HL-60/S4 treated with phorbol 12-myristate 13-acetate at 8.2 ng/mL for 4 days and 3 days (cell line): ENCODE results near the gene PTRHD1.
"Not testable (repeated sequence)": the region's sequence is repeated elsewhere in the genome, so short reads cannot be mapped to it uniquely, and the experiment has no call there.

Experiments
- in situ Hi-C: fragments of 300-500 bp; cut with MboI; formaldehyde crosslinking; loops from 2 replicates; pipeline ENCODE4 v1.15.0; 2022; ENCODE audit warnings: low sequenced_read_pairs

Gene PTRHD1

GRCh38 chr2:24814516-24814915 lies 21.3 kb upstream of the PTRHD1 start:
- in situ Hi-C loops: no loop called here

- in situ Hi-C loops: no loop called here
Observed at GRCh38 chr2:24813691-24814137, 20.5 kb upstream of the PTRHD1 start.

DNA sequence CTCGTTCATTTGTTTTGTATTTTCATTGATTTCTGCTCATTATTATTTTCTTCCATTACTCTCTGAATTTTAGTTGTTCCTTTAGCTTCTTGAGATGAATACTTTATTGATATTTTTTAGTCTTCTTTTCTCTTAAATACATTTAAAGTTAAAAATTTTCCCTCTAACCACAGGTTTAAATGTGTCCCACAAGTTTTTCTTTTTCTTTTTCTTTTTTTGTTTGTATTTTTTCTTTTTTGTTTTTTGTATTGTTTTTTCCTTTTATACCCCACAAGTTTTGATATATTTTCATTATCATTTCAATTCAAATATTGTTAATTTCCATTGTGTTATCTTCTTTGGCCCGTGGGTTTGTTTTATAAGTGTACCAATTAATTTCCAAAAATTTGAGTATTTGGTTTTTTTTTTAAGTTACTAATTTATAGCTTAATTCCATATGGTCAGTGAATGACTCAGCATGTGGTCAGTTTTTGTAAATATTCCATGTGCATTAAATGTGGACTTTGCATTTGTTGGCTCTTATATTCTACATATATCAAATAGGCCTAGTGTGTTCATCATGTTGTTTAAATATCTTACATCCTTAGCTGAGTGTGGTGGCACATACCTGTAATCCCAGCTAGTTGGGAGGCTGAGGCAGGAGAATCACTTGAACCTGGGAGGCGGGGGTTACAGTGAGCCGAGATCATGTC lies 16.3 kb upstream of the PTRHD1 start:
- in situ Hi-C loops: no loop called here

DNA sequence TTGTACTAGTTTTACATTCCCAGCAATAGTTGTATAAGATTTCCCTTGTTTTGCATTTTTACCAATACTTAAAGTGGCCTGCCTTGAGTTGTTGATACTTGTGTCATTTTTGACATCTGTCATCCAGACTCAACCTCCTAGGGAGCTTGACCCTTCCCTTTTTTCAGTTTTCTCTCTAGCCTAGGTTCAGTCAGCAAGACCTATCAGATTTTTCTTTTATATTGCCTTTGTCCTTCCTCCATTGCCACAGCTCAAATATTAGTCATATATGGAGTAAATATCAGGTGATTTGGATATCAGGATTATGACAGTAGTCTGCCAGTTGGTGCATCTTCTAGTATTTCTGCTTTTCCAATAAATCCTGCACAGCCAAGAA lies 13.5 kb upstream of the PTRHD1 start:
- in situ Hi-C loops: no loop called here

DNA sequence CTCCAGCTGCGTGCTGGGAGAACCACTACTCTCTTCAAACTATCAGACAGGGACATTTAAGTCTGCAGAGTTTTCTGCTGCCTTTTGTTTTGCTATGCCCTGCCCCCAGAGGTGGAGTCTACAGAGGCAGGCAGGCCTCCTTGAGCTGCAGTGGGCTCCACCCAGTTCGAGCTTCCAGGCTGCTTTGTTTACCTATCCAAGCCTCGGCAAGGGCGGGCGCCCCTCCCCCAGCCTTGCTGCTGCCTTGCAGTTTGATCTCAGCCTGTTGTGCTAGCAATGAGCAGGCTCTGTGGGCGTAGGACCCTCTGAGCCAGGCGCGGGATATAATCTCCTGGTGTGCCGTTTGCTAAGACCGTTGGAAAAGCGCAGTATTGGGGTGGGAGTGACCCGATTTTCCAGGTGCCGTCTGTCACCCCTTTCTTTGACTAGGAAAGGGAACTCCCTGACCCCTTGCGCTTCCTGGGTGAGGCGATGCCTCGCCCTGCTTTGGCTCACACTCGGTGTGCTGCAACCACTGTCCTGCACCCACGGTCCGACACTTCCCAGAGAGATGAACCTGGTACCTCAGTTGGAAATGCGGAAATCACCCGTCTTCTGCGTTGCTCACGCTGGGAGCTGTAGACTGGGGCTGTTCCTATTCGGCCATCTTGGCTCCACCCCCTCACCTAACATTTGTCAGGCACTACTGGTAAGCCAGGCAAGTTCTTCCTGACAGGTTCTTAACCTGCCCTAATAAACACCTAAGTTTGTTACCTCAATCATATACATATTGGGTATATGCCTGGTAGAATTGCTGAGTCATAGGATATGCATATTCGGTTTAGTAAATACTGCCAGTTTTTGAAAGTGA lies 12.8 kb upstream of the PTRHD1 start:
- in situ Hi-C loops: not testable (repeated sequence)

DNA sequence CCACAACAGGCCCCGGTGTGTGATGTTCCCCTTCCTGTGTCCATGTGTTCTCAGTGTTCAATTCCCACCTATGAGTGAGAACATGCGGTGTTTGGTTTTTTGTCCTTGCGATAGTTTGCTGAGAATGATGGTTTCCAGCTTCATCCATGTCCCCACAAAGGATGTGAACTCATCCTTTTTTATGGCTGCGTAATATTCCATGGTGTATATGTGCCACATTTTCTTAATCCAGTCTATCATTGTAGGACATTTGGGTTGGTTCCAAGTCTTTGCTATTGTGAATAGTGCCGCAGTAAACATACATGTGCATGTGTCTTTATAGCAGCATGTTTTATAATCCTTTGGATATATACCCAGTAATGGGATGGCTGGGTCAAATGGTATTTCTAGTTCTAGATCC lies 7.3 kb upstream of the PTRHD1 start:
- in situ Hi-C loops: not testable (repeated sequence)

- in situ Hi-C loops: no loop called here
Observed at GRCh38 chr2:24797644-24798043, 4.5 kb upstream of the PTRHD1 start.

DNA sequence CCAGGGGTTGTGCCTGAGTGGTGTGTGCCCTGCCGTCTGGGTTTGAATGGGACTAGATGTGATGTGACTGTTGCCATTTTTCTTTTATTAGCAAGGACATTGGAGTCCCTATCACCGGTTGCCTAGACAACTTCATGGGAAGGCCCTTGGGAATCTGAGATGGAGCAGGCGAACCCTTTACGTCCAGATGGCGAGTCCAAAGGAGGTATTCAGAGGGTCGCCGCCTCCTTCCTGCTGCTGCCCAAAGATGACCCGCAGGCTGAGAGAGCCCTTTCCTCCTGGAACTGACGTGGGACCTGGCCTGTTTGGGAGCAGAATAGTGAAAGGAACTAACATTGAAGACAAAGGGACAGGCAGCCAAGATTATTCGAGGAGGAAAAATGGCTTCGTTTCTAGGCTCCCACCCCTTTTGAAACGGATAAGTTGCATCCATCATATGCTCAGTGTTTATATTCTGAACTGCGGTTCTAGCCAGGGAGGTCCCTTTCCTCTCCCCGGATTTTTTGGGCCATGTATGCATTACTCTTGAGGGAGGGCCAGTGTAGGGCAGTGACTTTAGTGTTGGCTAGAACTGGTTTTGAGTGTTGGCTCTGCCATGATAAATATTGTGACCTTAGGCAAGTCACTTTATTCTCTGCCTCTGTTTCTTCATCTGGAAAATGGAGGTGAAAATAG lies 707 bp upstream of the PTRHD1 start:
- in situ Hi-C loops: no loop called here

- in situ Hi-C loops: no loop called here
Observed at GRCh38 chr2:24792542-24792873, 683 bp downstream of the PTRHD1 start.

GRCh38 chr2:24791452-24791851 lies 1.7 kb downstream of the PTRHD1 start:
- in situ Hi-C loops: no loop called here

- in situ Hi-C loops: no loop called here
Observed at GRCh38 chr2:24788816-24789215, 4.4 kb downstream of the PTRHD1 start.

- in situ Hi-C loops: no loop called here
Observed at GRCh38 chr2:24787532-24787931, 5.7 kb downstream of the PTRHD1 start.

DNA sequence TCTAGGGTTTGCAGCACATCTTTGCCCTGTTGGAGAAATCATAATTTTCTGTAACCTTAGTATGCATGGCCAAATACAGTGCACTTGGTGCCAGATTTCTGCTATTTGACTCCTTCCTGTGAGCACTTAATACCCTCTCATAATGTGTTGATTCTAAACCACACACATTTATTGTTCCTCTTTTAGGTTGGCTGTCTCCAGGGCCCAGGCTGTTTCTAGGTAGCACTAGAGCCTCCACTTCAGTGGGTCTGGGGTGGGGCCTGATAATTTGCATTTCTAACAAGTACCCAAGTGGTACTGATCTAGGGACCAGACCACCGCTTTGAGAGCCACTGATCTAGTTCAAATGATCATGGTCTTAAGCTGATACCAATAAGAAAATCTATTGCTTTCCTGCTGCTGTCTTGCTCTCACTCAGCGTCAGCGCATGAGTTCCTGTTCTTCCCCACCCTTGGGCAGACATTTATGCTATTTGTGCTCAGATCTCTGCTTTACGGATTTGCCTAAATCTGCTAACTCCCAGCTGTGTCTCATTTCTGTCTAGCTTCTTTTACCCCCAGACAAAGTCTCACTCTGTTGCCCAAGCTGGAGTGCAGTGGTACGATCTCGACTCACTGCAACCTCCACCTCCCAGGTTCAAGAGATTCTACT lies 7.4 kb downstream of the PTRHD1 start:
- in situ Hi-C loops: no loop called here

- in situ Hi-C loops: no loop called here
Observed at GRCh38 chr2:24783641-24784040, 9.6 kb downstream of the PTRHD1 start.

GRCh38 chr2:24779116-24779515 lies 14.1 kb downstream of the PTRHD1 start:
- in situ Hi-C loops: no loop called here

- in situ Hi-C loops: no loop called here
Observed at GRCh38 chr2:24774373-24774772, 18.8 kb downstream of the PTRHD1 start.

DNA sequence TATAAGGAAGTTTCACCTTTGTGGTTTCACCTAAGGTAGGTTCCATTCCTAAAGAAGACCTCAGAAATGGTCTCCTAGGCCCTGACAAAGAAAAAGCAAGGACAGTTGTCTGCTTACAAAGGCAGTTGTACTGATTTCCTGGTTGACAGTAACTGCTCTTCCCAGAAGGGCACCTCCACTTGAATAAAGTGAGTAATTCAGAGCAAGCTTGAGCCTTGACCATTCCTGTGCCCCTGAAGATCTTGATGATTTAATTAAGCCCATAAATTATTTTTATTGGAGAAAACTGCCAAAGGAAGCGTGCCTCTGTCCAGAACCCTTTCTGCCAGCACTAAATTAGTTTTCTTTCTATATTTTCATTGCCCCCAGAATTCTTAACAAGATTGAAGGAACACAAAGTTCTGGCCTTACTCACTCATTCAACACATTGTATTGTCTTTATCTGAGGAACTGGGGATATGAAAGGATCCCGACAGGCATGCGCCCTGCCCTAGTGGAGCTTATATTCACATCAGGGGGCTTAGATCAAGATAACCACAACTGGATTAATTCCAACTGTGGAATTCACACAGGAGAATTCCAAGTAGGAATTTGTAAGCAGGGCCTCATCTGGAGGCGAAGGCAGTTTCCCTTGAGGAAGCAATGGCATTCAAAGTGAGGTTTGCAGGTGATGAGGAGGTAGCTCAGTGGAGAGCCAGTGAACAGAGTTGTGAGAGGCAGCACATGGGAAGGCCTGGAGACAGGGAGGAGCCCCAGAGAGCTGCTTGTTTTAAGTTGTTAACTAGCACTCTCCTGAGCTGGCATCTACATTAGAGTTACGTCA lies 21.2 kb downstream of the PTRHD1 start:
- in situ Hi-C loops: no loop called here

GRCh38 chr2:24771061-24771460 lies 22.1 kb downstream of the PTRHD1 start:
- in situ Hi-C loops: no loop called here

DNA sequence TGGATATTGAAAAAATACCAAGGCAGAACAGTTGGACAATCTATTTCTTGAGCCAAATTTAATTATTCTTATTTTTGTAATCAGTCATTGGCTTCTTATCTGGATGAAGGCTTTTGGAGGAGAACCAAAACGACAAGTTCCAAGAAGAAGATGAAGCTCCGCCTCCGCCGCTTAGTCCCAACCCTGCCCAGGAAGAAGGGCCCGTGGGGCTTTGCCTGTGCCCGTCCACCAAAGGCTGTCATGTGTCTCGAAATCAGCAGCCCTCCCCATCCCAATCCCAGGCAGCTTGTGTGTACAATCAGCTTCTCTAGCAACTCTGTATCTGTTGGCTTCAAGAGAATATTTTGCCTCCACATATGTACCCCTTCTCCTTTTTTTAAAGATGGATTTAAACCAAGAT lies 24.6 kb downstream of the PTRHD1 start:
- in situ Hi-C loops: no loop called here

DNA sequence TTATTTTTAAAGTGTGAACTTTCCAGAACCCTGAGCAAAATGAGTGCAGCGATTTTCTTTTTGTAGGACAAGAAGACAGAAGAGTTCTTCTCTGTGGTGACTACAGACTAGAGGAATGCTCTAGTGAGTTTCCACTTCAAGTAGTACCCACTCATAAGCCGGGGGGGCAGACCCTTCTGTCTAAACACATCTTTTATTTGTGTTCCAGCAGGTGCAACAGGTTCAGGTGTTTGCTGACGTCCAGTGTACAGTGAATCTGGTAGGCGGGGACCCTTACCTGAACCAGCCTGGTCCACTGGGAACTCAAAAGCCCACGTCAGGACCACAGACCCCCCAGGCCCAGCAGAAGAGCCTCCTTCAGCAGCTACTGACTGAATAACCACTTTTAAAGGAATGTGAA lies 25.2 kb downstream of the PTRHD1 start:
- in situ Hi-C loops: no loop called here

GRCh38 chr2:24766609-24767008 lies 26.6 kb downstream of the PTRHD1 start:
- in situ Hi-C loops: no loop called here
